CD14-positive monocyte (primary cell): ENCODE data around the gene LHX8. TPM values are rescaled to one million over a fixed set of nuclear protein-coding genes. Genes with fewer than 3 reads are reported as not detected.

Experiments
- DNase-seq, 3 donors: peaks; one replicate each; pipeline ENCODE4 v3.0.0-alpha.2; 2011 to 2022
- H2AFZ ChIP-seq: 2 replicates; pipeline ENCODE4 v1.6.0; 2012; ENCODE audit warnings: mild to moderate bottlenecking, low read depth, low read length, inconsistent platforms; ENCODE audit not compliant: insufficient read depth, poor library complexity, severe bottlenecking
- H3K27ac ChIP-seq, 2 donors: 1 replicate in 1 of 2; 2 replicates in 1 of 2; pipeline ENCODE4 v1.5.1; 2012 to 2013; ENCODE audit warnings: low read length in 2 of 2, control low read depth in 1 of 2, inconsistent platforms in 1 of 2, low read depth in 1 of 2, mild to moderate bottlenecking in 1 of 2
- H3K27me3 ChIP-seq, 2 donors: one replicate each; pipeline versions ENCODE4 v1.6.0 to v1.6.1; 2011 to 2013; ENCODE audit warnings: low read length in 2 of 2; ENCODE audit not compliant: control insufficient read depth in 2 of 2, insufficient read depth in 2 of 2
- H3K36me3 ChIP-seq, 2 donors: replicated peaks in 1 of 2; 1 replicate in 1 of 2; 2 replicates in 1 of 2; pipeline versions ENCODE4 v1.5.1 to v1.6.1; 2012 to 2013; ENCODE audit warnings: low read length in 2 of 2, control low read depth in 1 of 2, inconsistent platforms in 1 of 2, mild to moderate bottlenecking in 1 of 2; ENCODE audit not compliant: insufficient read depth in 2 of 2, control insufficient read depth in 1 of 2
- H3K4me1 ChIP-seq, 2 donors: 1 replicate in 1 of 2; 2 replicates in 1 of 2; pipeline versions ENCODE4 v1.5.1 to v1.6.1; 2012 to 2013; ENCODE audit warnings: low read length in 2 of 2, control low read depth in 1 of 2, inconsistent platforms in 1 of 2, mild to moderate bottlenecking in 1 of 2, moderate library complexity in 1 of 2; ENCODE audit not compliant: insufficient read depth in 2 of 2, control insufficient read depth in 1 of 2
- H3K4me2 ChIP-seq: replicated peaks from 2 replicates; pipeline ENCODE3; 2012; ENCODE audit warnings: low read length, moderate library complexity, mild to moderate bottlenecking; ENCODE audit not compliant: poor library complexity, severe bottlenecking; ENCODE audit errors: extremely low read depth
- H3K4me3 ChIP-seq, 3 experiments: fragments of 200-600 bp in 1 of 3; sonication (generic) in 1 of 3; replicated peaks in 1 of 3; 1 replicate in 2 of 3; 2 replicates in 1 of 3; pipeline ENCODE4 v1.5.1; 2011 to 2013; ENCODE audit warnings: low read length in 3 of 3, mild to moderate bottlenecking in 3 of 3, control low read depth in 2 of 3, low read depth in 2 of 3, inconsistent platforms in 1 of 3, moderate library complexity in 1 of 3
- H3K79me2 ChIP-seq: 2 replicates; pipeline ENCODE4 v1.6.0; 2012; ENCODE audit warnings: mild to moderate bottlenecking, control low read depth, inconsistent platforms, low read length, moderate library complexity; ENCODE audit not compliant: insufficient read depth
- H3K9ac ChIP-seq: 2 replicates; pipeline ENCODE4 v1.6.0; 2017; ENCODE audit warnings: low read length, mild to moderate bottlenecking; ENCODE audit not compliant: insufficient read depth, poor library complexity, severe bottlenecking
- H3K9me3 ChIP-seq, 2 donors: replicated peaks in 1 of 2; 1 replicate in 1 of 2; 2 replicates in 1 of 2; pipeline versions ENCODE4 v1.5.1 to v1.6.1; 2012 to 2013; ENCODE audit warnings: low read length in 2 of 2, control low read depth in 1 of 2; ENCODE audit not compliant: control insufficient read depth in 1 of 2, insufficient read depth in 1 of 2
- H4K20me1 ChIP-seq: 2 replicates; pipeline ENCODE4 v1.6.0; 2012; ENCODE audit warnings: mild to moderate bottlenecking, low read length, control low read depth, moderate library complexity; ENCODE audit not compliant: insufficient read depth
- H3K27ac Mint-ChIP-seq, 7 donors: one replicate each; pipeline ENCODE4 v1.8.0; 2020; ENCODE audit warnings: mild to moderate bottlenecking in 7 of 7, mixed read lengths in 7 of 7, moderate library complexity in 6 of 7, inconsistent platforms in 2 of 7
- H3K27me3 Mint-ChIP-seq, 3 donors: one replicate each; pipeline ENCODE4 v1.8.0; 2021 to 2022; ENCODE audit warnings: low read depth in 3 of 3, mild to moderate bottlenecking in 3 of 3, mixed read lengths in 3 of 3, moderate library complexity in 3 of 3, inconsistent platforms in 1 of 3
- H3K36me3 Mint-ChIP-seq, 2 donors: one replicate each; pipeline ENCODE4 v1.8.0; 2020; ENCODE audit warnings: mixed read lengths in 2 of 2, inconsistent platforms in 1 of 2, mild to moderate bottlenecking in 1 of 2
- H3K4me1 Mint-ChIP-seq: one replicate; pipeline ENCODE4 v1.8.0; 2020; ENCODE audit warnings: mild to moderate bottlenecking, mixed read lengths
- H3K4me3 Mint-ChIP-seq, 2 donors: one replicate each; pipeline ENCODE4 v1.8.0; 2020; ENCODE audit warnings: mild to moderate bottlenecking in 2 of 2, mixed read lengths in 2 of 2, moderate library complexity in 1 of 2
- H3K9me3 Mint-ChIP-seq, 7 donors: one replicate each; pipeline ENCODE4 v1.8.0; 2020 to 2022; ENCODE audit warnings: mixed read lengths in 7 of 7, mild to moderate bottlenecking in 6 of 7, moderate library complexity in 6 of 7, inconsistent platforms in 2 of 7
- CTCF ChIP-seq: fragments of 200-600 bp; IDR thresholded peaks from one replicate; pipeline ENCODE4 v1.8.0; 2022; ENCODE audit warnings: antibody characterized with exemption, mild to moderate bottlenecking
- WGBS: methylation state at CpG from one replicate; pipeline ENCODE4 v1.1.5; 2013; ENCODE audit warnings: missing lambda C conversion rate; ENCODE audit not compliant: insufficient coverage; 5-methylcytosine and 5-hydroxymethylcytosine counted together
- intact Hi-C, 2 donors: fragments of 100-400 bp; cut with micrococcal nuclease; formaldehyde crosslinking; loops; one replicate each; pipeline versions ENCODE4 v1.15.0 to v1.15.1; 2023
- polyA plus RNA-seq, 3 donors: library from polyadenylated mRNA; depleted of rRNA in 1 of 3; unstranded in 2 of 3; stranded (reverse) in 1 of 3; fragments of 300-500 nt in 2 of 3; fragments of >200 nt in 1 of 3; fragmentation: Illumina TruSeq in 2 of 3; gene quantifications; 1 replicate in 2 of 3; 2 replicates in 1 of 3; pipeline ENCODE4 v1.2.3, GENCODE V29; 2012 to 2021

LHX8 gene
- polyA plus RNA-seq, 3 donors, result not detected

DNA sequence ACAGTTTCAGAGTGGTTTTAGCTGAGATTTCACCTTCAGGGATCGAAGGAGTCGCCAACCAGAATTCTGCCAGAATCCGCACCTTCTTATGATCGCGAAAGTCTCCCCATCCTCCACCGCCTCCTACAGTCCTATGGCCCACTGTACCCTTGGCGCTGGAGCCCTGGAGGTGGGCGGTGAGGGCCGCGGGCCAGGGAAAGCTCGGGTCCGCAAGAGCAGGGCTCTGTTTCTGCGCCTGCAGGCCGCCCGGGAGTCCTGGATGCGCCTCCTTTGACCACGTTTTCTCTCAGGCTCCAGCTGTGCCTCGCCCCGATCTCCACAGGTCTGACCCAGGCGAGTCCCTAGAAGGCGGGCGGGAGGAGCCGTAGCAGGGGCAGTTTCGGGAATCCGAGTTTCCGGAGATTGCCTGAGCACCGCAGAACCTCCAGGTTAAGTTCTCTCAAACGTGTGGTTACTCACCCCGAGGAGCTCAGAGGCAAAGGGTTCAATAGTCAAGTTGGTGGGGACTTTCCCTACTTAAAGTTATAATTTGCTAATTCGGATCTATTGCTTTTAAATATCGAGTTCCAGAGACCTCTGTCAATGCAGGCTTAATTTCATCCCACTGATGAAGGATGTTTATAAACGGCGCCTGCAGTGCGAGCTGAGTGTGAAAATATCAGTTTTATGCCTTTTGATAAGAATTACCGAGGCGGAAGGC lies 3.2 kb upstream of the LHX8 start:
- peaks cover 7 to 93% of the 10 kb centered on the region in 2 donors for H3K9me3 ChIP-seq
- H3K36me3 ChIP-seq, result no peaks in the 10 kb centered on the region
- no peak overlapping the region for H3K4me2 ChIP-seq
- intact Hi-C loops, result no loop called here
- peaks cover 97 to 100% of the 10 kb centered on the region in 2 donors for H3K27me3 ChIP-seq
- peaks cover 4 to 67% (median 43%) of the 10 kb centered on the region in 7 donors for H3K9me3 Mint-ChIP-seq
- H3K27ac ChIP-seq, result no peak overlapping the region
- no peak overlapping the region for H3K27ac Mint-ChIP-seq
- H3K9ac ChIP-seq, result no peak overlapping the region
- peaks cover 98% of the 10 kb centered on the region in 3 donors for H3K27me3 Mint-ChIP-seq
- no peak overlapping the region for H3K4me3 ChIP-seq
- peak overlapping the region in 1 of 2 donors; percentile 52 for H3K4me3 Mint-ChIP-seq
- no peaks in the 10 kb centered on the region for H3K79me2 ChIP-seq
- peaks cover 8 to 10% of the 10 kb centered on the region in 2 donors for H3K36me3 Mint-ChIP-seq
- WGBS, result 7% methylated on average over 30 of the region's 36 CpGs
- peaks cover 13% of the 10 kb centered on the region for H3K4me1 Mint-ChIP-seq
- H2AFZ ChIP-seq, result no peak overlapping the region
- no peak for DNase-seq
- no peaks in the 10 kb centered on the region for H4K20me1 ChIP-seq
- no peak for TF ChIP-seq CTCF
- H3K4me1 ChIP-seq, result peaks cover 0 to 5% of the 10 kb centered on the region in 2 donors

DNA sequence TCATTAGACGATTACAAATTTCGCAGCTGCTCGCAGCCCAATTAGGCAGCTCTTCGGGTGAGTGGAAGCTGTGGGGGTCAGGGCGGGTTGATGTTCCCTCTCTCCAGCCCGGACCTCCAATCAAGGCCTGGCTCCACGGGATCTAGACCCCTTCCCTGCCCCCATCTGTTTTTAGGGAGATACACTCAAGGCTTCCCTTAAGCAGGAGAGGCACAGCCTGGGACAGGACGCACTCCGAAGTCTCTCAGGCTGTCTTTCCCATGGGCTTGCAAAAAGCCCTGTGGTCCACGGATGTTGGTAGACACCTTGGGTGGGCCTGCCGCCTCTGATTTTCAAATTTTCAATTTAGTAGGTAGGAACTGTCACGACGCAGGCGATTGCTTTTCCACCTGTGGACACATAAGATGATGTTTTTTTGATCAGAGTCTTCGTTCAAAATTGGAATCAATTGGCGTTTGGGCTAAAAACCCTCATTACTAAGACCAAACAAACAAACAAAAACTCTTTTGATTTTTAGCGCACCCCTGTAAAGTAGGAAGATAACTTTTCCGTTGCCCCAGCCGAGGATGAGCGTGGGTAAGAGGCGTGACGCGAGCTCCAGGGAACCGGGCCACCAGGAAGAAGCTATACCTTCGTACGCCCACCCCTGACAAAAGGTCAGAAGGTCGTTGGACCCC lies 2.5 kb upstream of the LHX8 start:
- no peak for DNase-seq
- peaks cover 94 to 99% of the 10 kb centered on the region in 2 donors for H3K27me3 ChIP-seq
- no peak overlapping the region for H3K4me3 ChIP-seq
- H3K4me2 ChIP-seq, result no peak overlapping the region
- H3K4me3 Mint-ChIP-seq, result peak overlapping the region in 1 of 2 donors; percentile 52
- H3K9ac ChIP-seq, result no peak overlapping the region
- no peak overlapping the region for H2AFZ ChIP-seq
- no peak overlapping the region for H3K27ac Mint-ChIP-seq
- no peak overlapping the region for H3K27ac ChIP-seq
- peaks cover 98 to 100% (median 99%) of the 10 kb centered on the region in 3 donors for H3K27me3 Mint-ChIP-seq
- H3K36me3 ChIP-seq, result no peaks in the 10 kb centered on the region
- H3K4me1 ChIP-seq, result peaks cover 0 to 5% of the 10 kb centered on the region in 2 donors
- peaks cover 9 to 10% of the 10 kb centered on the region in 2 donors for H3K36me3 Mint-ChIP-seq
- H3K79me2 ChIP-seq, result no peaks in the 10 kb centered on the region
- H3K4me1 Mint-ChIP-seq, result peaks cover 14% of the 10 kb centered on the region
- H3K9me3 Mint-ChIP-seq, result peaks cover 4 to 67% (median 45%) of the 10 kb centered on the region in 7 donors
- intact Hi-C loops, result no loop called here
- H4K20me1 ChIP-seq, result no peaks in the 10 kb centered on the region
- H3K9me3 ChIP-seq, result peaks cover 7 to 92% of the 10 kb centered on the region in 2 donors
- no peak for TF ChIP-seq CTCF
- WGBS, result 12% methylated on average over 22 of the region's 27 CpGs
